BLaER1 (cell line): ENCODE measurements around the gene DSG3.
A peak's percentile ranks its signal among the peaks of the same experiment; 100 is the strongest.
"Not testable (repeated sequence)": the region's sequence is repeated elsewhere in the genome, so short reads cannot be mapped to it uniquely, and the experiment has no call there.

Experiments
- H3K27ac ChIP-seq: shearing (Covaris generic); formaldehyde crosslinking; 2 replicates; pipeline ENCODE4 v1.8.1; 2022
- H3K27me3 ChIP-seq: shearing (Covaris generic); formaldehyde crosslinking; 2 replicates; pipeline ENCODE4 v1.8.1; 2022
- H3K36me3 ChIP-seq: shearing (Covaris generic); formaldehyde crosslinking; 2 replicates; pipeline ENCODE4 v1.8.1; 2022
- H3K4me1 ChIP-seq: shearing (Covaris generic); formaldehyde crosslinking; 2 replicates; pipeline ENCODE4 v1.8.1; 2022
- H3K4me2 ChIP-seq: shearing (Covaris generic); formaldehyde crosslinking; 2 replicates; pipeline ENCODE4 v1.8.1; 2022
- H3K4me3 ChIP-seq: shearing (Covaris generic); formaldehyde crosslinking; 2 replicates; pipeline ENCODE4 v1.8.1; 2022
- H3K9ac ChIP-seq: shearing (Covaris generic); formaldehyde crosslinking; 2 replicates; pipeline ENCODE4 v1.8.1; 2022
- H3K9me3 ChIP-seq: shearing (Covaris generic); formaldehyde crosslinking; 2 replicates; pipeline ENCODE4 v1.8.1; 2022
- H4K20me1 ChIP-seq: shearing (Covaris generic); formaldehyde crosslinking; 2 replicates; pipeline ENCODE4 v1.8.1; 2022
- Cebpa-rat ChIP-seq: shearing (Covaris generic); IDR thresholded peaks from 2 replicates; pipeline ENCODE4 v1.8.1; 2022

The DSG3 gene

GRCh38 chr18:31497836-31498573 is 50.5 kb downstream of the DSG3 start, which contains the start of gene DSG2:
TSS of gene DSG2 (plus strand) at chr18:31498177. CDS start at chr18:31498252, 75 bp downstream.
- Histone ChIP-seq H3K4me1 (peaks cover 12% of the 10 kb centered on the region; the same call in 1 of the 2 replicates), H3K9me3 (peaks cover 12% of the 10 kb centered on the region; the same call in 1 of the 2 replicates), H3K4me2 (peak within 1 kb of the TSS; percentile 75), H3K9ac (peak within 1 kb of the TSS; percentile 74), H3K36me3 (no peaks in the 10 kb centered on the region), H3K4me3 (peak within 1 kb of the TSS; percentile 73), H4K20me1 (no peaks in the 10 kb centered on the region), H3K27ac (peak within 1 kb of the TSS; percentile 49; the same call in 1 of the 2 replicates), H3K27me3 (peaks cover 16% of the 10 kb centered on the region)
- no peak for TF ChIP-seq Cebpa-rat

- no peaks in the 10 kb centered on the region for H3K36me3 ChIP-seq
- H3K9ac ChIP-seq: peak overlapping the region; percentile 74
- peaks cover 12% of the 10 kb centered on the region; the same call in 1 of the 2 replicates for H3K4me1 ChIP-seq
- H3K27me3 ChIP-seq: peaks cover 16% of the 10 kb centered on the region
- H3K9me3 ChIP-seq: peaks cover 12% of the 10 kb centered on the region; the same call in 1 of the 2 replicates
- peak overlapping the region; percentile 73 for H3K4me3 ChIP-seq
- H4K20me1 ChIP-seq: no peaks in the 10 kb centered on the region
- H3K27ac ChIP-seq: peak overlapping the region; percentile 49; the same call in 1 of the 2 replicates
- H3K4me2 ChIP-seq: peak overlapping the region; percentile 75
- TF ChIP-seq Cebpa-rat: no peak
These were observed 51.3 kb downstream of the DSG3 start for GRCh38 chr18:31498574-31499524.

GRCh38 chr18:31500051-31500688 is 52.6 kb downstream of the DSG3 start:
- H3K4me3 ChIP-seq: no peak overlapping the region
- no peak for TF ChIP-seq Cebpa-rat
- peaks cover 16% of the 10 kb centered on the region for H3K27me3 ChIP-seq
- H4K20me1 ChIP-seq: no peaks in the 10 kb centered on the region
- no peak overlapping the region for H3K4me2 ChIP-seq
- peaks cover 12% of the 10 kb centered on the region; the same call in 1 of the 2 replicates for H3K9me3 ChIP-seq
- no peak overlapping the region for H3K9ac ChIP-seq
- no peaks in the 10 kb centered on the region for H3K36me3 ChIP-seq
- no peak overlapping the region for H3K27ac ChIP-seq
- peaks cover 12% of the 10 kb centered on the region; the same call in 1 of the 2 replicates for H3K4me1 ChIP-seq

GRCh38 chr18:31503011-31503410 is 55.5 kb downstream of the DSG3 start:
- Histone ChIP-seq H3K27ac (no peak overlapping the region), H3K27me3 (peaks cover 5% of the 10 kb centered on the region; the same call in 1 of the 2 replicates), H3K4me1 (peaks cover 12% of the 10 kb centered on the region; the same call in 1 of the 2 replicates), H3K36me3 (no peaks in the 10 kb centered on the region), H3K9me3 (peaks cover 6% of the 10 kb centered on the region; the same call in 1 of the 2 replicates), H3K4me3 (no peak overlapping the region), H3K9ac (no peak overlapping the region), H3K4me2 (no peak overlapping the region), H4K20me1 (no peaks in the 10 kb centered on the region)
- no peak for TF ChIP-seq Cebpa-rat

GRCh38 chr18:31504455-31505147 is 57.1 kb downstream of the DSG3 start:
- H3K36me3 ChIP-seq: no peaks in the 10 kb centered on the region
- H4K20me1 ChIP-seq: no peaks in the 10 kb centered on the region
- no peak overlapping the region for H3K9ac ChIP-seq
- H3K27me3 ChIP-seq: no peaks in the 10 kb centered on the region
- no peaks in the 10 kb centered on the region for H3K9me3 ChIP-seq
- no peak overlapping the region for H3K27ac ChIP-seq
- peaks cover 5% of the 10 kb centered on the region; the same call in 1 of the 2 replicates for H3K4me1 ChIP-seq
- no peak overlapping the region for H3K4me2 ChIP-seq
- H3K4me3 ChIP-seq: no peak overlapping the region
- no peak for TF ChIP-seq Cebpa-rat

- no peaks in the 10 kb centered on the region for H4K20me1 ChIP-seq
- no peaks in the 10 kb centered on the region for H3K27me3 ChIP-seq
- H3K36me3 ChIP-seq: no peaks in the 10 kb centered on the region
- TF ChIP-seq Cebpa-rat: no peak
- H3K4me3 ChIP-seq: no peak overlapping the region
- H3K9ac ChIP-seq: no peak overlapping the region
- H3K4me2 ChIP-seq: no peak overlapping the region
- no peak overlapping the region for H3K27ac ChIP-seq
- no peaks in the 10 kb centered on the region for H3K9me3 ChIP-seq
- H3K4me1 ChIP-seq: peaks cover 2% of the 10 kb centered on the region; the same call in 1 of the 2 replicates
These were observed 57.6 kb downstream of the DSG3 start for GRCh38 chr18:31505156-31505555.

- Histone ChIP-seq H3K4me2 (no peak overlapping the region), H3K9ac (no peak overlapping the region), H3K27ac (no peak overlapping the region), H3K4me3 (no peak overlapping the region), H3K36me3 (no peaks in the 10 kb centered on the region), H3K4me1 (no peaks in the 10 kb centered on the region), H3K9me3 (no peaks in the 10 kb centered on the region), H4K20me1 (no peaks in the 10 kb centered on the region), H3K27me3 (no peaks in the 10 kb centered on the region)
- no peak for TF ChIP-seq Cebpa-rat
These were observed 58.6 kb downstream of the DSG3 start for GRCh38 chr18:31506024-31506742.

GRCh38 chr18:31507124-31507523 is 59.6 kb downstream of the DSG3 start:
- H3K4me3 ChIP-seq, H3K36me3 ChIP-seq, H3K27me3 ChIP-seq, H4K20me1 ChIP-seq, H3K9ac ChIP-seq, H3K4me2 ChIP-seq, H3K4me1 ChIP-seq, H3K9me3 ChIP-seq, H3K27ac ChIP-seq: not testable (repeated sequence)
